ENCODE data around the gene SRSF2.

DNA sequence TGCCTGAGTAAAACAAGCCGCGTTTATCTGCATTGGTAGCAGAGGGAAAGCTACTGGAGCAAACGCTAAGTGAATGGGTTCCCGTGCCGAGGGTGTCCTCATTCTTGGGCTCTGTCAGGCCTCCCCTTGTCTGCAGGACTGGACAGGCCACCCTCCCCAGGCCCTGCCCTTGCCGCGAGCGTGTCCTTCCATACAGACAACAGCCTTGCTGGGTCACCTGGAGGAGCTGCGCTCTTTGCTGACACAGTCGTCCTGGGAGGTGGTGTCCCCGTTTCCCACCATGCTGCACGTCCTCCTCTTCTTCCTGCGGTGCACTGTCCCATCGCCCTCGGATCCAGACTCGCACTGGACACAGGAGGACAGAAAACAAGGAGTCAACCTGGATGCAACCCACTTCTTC lies 18.6 kb downstream of the SRSF2 start:
- TF ChIP-seq EZH2 (IDR thresholded peaks at IDR 0.05; ENCODE audit: insufficient read depth, poor library complexity, severe bottlenecking) (no peak), EZH2phosphoT487 (IDR thresholded peaks at IDR 0.05; ENCODE audit: insufficient read depth, low read depth) (no peak)
